ENCODE results near the gene PHF2.

The PHF2 gene

DNA sequence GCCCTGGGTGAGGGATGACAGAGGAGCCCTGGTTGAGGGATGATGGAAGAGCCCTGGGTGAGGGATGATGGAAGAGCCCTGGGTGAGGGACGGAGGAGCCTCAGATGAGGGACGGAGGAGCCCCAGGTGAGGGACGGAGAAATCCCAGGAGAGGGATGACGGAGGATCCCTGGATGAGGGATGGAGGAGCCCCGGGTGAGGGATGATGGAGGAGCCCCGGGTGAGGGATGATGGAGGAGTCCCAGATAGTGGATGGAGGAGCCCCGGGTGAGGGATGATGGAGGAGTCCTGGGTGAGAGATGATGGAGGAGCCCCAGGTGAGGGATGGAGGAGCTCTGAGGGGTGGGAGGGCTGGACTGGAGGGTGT, 10.9 kb downstream of the PHF2 start:
- DNase-seq (ENCODE audit: low read depth), result no peak

DNA sequence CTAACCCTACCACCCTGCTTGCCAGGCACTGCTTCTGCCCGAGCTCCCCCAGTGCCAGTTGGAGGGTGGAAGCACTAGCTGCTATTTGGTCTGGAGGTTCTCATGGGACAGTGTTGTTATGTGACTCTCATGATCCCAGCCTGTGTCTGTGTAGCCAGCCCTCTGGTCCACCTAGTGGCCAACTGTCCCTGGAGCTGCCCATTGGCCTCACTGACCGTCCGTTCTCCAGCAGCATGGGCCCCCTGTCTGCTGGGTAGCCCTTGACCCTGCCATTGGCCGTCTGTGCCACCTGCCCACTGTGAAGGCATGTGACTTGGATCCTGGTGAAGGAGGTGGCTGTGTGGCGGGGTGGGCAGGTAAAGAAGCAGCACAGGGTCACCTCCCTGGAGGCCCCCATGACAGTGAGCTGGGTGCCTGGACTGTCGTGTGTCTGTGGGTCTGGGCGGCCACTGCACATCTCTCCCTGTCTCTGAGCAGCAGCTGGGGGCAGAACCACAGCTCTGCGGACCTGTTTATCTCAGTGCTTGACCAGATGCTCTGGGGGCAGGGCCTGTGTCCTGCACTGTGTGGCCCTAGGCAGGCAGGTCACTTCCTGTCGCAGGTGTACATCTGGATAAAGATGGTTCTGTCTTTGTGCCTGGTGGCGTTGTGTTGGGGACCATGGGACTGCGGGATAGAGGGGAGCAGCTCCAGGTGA, 11.4 kb downstream of the PHF2 start:
- DNase-seq (ENCODE audit: low read depth), result no peak

GRCh38 chr9:93588641-93589609, 12.5 kb downstream of the PHF2 start:
- no peak for DNase-seq (ENCODE audit: low read depth)

- DNase-seq (ENCODE audit: low read depth), result no peak
Observed at GRCh38 chr9:93589688-93590087, 13.3 kb downstream of the PHF2 start.

DNA sequence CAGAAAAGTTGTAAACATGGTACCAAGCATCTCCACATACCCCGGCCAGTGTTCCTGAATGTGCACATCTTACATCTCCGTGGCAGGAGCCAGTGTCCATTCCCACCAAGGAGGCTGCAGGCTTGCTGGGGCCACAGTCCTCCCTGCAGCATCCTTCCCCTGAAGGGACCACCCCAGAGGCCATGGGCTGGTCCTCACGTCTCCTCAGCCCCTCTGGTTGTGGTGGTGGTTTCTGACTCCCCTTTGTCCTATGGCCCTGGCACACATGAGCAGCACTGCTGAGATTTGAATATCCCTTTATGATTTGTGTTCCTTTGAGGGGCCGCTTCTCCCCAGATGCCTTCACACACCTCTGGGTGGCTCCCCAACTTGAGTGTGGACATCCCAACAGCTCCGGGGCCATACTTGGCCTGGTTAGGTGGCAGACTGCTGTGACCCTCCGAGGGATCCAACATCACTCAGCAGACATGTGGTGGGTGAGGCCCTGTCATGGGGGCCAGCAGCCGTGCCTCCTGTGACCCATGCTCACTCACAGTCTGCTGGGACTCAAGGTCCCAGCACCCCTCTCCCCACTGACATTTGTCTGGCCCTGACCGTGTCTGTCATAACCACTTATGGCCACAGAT, 14.3 kb downstream of the PHF2 start:
- DNase-seq (ENCODE audit: low read depth), result no peak

DNA sequence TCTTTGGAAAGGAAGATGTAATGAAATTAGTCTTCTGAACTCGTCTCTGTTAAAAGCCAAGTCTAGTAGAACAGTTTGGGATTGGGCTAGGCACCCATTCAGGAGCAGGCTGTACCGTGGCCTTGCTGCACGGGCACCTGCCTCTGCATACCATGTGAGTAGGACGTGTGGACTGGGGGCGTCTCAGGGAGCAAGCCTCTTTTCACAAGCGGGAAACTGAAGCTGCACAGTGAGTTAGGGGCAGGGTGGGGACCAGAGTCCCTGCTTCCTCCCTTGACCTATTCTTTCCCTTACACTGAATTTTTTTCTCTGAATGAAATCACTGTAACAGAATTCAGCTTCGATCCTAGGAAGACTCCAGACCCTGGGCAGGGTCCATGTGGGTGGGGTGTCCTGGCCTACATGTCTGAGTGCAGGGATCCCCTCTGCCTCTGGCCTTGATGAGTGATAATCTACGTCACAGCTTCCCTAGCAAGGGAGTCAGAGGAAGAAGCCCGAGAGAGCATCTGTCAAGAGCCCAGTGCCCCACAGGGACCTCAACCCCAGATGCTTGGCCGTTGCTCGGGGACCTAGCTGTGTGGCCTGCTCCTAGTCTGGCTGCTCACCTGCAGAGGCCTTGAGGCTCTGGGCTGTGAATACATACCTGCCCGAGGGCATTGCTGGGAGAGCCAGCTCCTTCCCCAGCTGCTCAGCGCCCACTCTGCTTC, 15.1 kb downstream of the PHF2 start:
- DNase-seq (ENCODE audit: low read depth), result no peak

GRCh38 chr9:93592008-93592642, 15.7 kb downstream of the PHF2 start:
- no peak for DNase-seq (ENCODE audit: low read depth)

DNA sequence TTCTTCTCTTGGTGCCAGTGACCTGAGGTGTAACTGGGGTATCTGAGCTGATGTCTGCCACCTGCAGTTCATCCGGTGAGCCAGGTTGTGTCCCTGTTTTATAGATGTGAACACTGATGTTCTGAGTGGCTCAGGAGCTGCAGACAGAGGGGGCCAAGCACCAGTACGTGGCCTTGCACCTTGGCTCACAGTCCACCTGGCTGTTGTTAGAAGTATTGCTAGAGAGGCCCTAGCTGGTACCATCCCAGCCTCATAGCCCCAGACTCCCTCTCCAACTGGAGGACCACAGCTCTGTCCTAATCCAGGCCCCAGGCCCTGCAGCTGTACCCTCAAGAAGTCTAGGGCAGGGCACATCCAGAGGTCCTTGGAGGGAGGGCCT, 16.2 kb downstream of the PHF2 start:
- DNase-seq (ENCODE audit: low read depth), result no peak

DNA sequence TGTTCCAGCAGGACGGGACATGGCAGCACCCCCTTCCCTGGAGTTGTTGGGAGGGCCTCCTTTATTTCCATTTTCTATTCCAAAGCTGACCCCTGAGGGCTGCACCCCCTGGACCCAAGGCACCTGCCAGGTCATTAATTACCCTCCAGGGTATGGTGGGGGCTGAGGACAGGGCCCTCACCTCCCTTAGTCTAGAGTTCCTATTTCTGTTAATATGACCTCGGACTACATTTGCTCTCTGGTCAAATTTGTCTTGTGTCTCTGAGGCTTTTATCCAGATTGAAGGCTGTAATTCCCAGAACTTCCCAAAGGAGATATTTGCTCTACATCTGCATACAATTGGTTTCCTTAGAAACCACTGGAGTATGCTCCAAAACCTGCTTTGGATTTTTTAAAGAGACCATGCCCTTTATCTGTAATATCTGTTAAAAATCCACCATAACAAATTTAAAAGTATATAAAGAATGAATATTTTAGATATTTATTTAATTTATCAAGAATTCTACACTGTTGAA, 16.8 kb downstream of the PHF2 start:
- no peak for DNase-seq (ENCODE audit: low read depth)

DNA sequence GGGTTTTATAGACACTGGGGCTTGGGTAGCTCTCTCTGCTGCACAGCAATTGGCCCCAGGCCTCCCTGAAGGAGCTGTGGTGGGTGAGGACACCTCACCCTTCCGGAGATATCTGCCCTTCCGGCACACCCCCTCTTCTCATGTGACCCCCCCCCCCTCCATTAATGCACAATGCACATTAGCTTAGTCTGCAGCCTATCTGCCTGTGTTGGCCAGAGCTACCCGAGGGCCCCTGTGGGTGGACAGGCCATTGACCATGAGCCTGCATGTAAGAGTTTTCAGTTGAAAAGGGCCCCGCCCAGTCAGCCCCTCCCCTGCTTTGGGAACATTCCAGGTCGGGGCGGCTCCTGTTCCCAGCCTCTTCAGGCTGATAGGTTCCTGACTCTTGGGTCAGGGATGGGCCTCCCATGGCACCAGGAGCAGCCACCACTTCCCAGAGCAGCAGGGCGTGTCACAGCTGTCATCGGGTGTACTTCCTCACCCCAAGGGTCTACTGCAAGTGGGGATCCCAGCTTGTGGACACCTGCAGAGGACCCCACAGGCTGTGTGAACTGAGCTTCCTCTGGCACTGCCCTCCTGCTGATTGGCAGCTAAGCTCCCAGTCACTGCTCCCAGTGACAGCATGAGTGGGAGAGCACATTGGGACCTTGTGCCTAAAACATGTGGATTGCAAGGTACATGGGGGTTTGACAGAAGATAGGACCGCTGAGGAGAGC, 17.8 kb downstream of the PHF2 start:
- no peak for DNase-seq (ENCODE audit: low read depth)

- no peak for DNase-seq (ENCODE audit: low read depth)
Observed at GRCh38 chr9:93595461-93595860, 19.1 kb downstream of the PHF2 start.

DNA sequence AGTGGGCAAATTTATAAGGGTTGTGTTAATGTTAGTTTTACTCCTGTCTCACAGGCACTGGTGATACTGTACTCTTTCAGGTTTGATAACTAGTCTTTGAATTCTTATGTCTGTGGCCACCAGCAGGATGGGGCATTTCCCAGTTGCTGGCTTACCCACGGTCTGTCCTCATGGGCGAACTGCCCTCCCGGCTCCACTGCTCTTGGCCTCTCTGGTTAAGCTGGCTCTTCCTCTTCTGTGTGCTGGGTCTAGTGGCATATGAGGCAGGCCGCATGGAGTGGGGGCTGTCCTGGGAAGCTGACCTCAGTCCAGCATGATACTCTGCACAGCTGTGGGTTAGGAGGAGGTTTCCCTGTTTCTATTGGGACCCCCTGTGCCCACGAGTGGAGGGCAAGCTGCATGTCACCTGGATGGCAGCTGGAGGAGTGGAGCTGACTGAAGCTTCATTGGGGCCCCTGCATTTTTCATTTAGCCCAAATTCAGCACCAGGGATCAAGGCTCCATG, 19.5 kb downstream of the PHF2 start:
- no peak for DNase-seq (ENCODE audit: low read depth)

DNA sequence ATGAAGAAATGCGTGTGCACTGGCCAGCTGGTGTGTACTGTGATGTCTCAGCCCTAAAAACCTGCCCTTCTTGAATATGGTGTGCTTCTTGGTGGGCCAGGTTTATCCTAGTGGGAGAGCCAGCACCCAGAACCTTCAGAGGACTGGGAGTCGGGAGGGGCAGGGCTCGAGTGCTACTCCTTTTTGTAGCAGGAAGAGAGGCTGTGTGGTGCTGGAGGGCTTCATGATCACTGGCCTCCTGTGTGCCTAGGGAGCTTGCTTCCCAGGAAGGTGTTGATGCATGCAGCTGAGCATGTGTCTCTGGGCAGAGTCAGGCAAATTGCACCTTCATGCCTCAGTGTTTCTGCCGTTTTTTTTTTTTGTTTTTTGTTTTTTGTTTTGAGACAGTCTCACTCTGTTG, 20.0 kb downstream of the PHF2 start:
- no peak for DNase-seq (ENCODE audit: low read depth)

DNA sequence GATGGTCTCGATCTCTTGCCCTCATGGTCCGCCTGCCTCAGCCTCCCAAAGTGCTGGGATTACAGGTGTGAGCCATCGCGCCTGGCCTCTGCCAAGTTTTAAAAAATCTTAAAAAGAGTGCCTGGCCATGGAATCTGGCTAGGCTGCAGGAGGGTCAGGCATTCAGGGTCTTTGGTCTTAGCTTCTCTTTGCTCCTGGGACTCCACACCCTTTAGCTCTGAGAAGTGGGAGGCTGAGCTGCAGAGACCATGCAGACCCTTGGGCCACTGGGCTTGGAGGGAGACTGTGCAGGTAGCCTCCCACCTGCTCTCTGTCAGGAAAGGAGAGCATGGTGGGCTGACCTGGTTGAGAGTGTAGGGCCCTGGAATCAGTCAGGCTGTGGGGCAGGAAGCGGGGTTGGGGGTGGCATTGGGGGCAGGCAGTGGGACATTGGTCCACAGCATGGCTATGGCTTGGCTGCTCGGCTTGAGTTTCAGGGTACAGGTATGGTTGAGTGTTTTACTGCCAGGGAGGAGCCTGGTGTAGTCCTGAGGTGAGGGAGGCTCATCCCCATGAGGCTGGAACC, 20.8 kb downstream of the PHF2 start:
- DNase-seq (ENCODE audit: low read depth), result no peak

DNA sequence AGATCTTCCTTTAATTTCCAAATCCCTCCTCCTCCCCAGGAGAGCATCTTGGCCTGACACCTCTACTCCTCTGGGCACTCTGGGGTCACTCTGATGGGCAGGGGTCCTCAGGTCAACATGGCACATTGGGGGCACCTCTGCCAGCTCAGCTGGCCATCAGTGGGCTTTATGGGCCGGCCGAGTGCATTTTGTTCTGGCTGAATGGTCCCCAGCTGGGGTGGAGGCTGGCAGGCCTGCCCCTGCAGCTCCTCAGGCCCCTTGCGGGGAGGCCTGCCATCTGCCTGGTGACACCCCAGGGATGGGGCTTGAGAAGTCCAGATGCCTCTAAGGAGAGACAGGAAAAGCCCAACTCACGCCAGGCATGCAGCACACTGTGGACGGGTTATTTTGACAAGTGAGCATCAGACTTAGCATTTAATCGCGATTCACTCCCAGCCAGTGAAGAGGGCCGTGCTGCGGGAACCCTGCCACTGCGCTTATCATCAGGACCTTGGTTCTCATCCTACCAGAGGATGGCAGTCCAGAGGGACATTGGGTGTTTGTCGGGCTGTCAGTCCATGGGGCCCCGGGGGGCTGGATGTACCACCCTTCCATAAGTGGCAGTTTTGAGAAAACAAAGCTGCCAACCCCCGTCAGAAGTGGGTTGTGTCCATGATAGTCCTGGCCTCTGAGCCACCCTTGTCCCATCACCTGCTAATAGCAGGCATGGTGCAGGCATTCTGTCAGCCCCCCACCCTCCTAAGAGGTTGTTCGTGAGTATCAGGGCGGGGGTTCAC, 21.7 kb downstream of the PHF2 start:
- no peak for DNase-seq (ENCODE audit: low read depth)

GRCh38 chr9:93598647-93599241, 22.4 kb downstream of the PHF2 start:
- DNase-seq (ENCODE audit: low read depth), result no peak

- no peak for DNase-seq (ENCODE audit: low read depth)
Observed at GRCh38 chr9:93599571-93600403, 23.4 kb downstream of the PHF2 start.

GRCh38 chr9:93600504-93600903, 24.1 kb downstream of the PHF2 start:
- DNase-seq (ENCODE audit: low read depth), result no peak
